HG03060 (cell line): ENCODE results near the gene HCN3.
"Not testable (repeated sequence)": the region's sequence is repeated elsewhere in the genome, so short reads cannot be mapped to it uniquely, and the experiment has no call there.

Experiments
- ATAC-seq: cut with Tn5 transposase; IDR thresholded peaks from one replicate; pipeline ENCODE4 v1.9.1; 2021; ENCODE audit warnings: low read depth, moderate number of reproducible peaks; ENCODE audit not compliant: unreplicated experiment

HCN3 gene

GRCh38 chr1:155279268-155279667 lies 2.0 kb downstream of the HCN3 start:
- no peak for ATAC-seq

GRCh38 chr1:155282488-155283091 lies 5.3 kb downstream of the HCN3 start:
- ATAC-seq, result no peak

DNA sequence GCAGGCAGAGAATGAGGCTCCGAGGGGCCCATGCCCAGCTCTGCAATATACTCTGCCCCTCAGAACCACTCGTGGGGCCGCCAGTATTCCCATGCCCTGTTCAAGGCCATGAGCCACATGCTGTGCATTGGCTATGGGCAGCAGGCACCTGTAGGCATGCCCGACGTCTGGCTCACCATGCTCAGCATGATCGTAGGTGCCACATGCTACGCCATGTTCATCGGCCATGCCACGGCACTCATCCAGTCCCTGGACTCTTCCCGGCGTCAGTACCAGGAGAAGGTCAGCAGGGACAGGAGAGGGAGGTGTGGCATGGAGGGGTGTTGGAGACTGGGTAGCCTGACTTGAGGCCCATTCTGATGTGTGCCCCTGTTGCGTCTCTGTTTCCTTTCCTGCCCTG lies 7.2 kb downstream of the HCN3 start:
- ATAC-seq, result no peak

GRCh38 chr1:155285063-155285462 lies 7.8 kb downstream of the HCN3 start:
- no peak for ATAC-seq

- no peak for ATAC-seq
Observed at GRCh38 chr1:155285631-155286044, 8.4 kb downstream of the HCN3 start.

- ATAC-seq, result no peak
Observed at GRCh38 chr1:155286544-155286943, 9.3 kb downstream of the HCN3 start.

- no peak for ATAC-seq
Observed at GRCh38 chr1:155287987-155288543, 10.8 kb downstream of the HCN3 start.

DNA sequence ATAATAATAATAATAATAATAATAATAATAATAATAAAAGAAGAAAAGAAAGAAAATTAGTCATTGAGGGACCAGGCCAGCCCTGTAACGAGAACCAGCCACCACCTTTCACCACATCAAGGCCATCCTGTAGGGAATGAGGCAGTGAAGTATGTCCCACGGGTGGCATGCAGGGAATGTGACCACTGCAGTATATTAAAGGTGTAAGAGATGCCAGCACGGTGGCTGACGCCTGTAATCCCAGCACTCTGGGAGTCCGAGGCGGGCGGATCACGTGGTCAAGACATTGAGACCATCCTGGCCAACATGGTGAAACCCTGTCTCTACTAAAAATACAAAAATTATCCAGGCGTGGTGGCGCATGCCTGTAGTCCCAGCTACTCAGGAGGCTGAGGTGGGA lies 13.7 kb downstream of the HCN3 start:
- ATAC-seq, result not testable (repeated sequence)

- ATAC-seq, result no peak
Observed at GRCh38 chr1:155293086-155293749, 16.0 kb downstream of the HCN3 start.

DNA sequence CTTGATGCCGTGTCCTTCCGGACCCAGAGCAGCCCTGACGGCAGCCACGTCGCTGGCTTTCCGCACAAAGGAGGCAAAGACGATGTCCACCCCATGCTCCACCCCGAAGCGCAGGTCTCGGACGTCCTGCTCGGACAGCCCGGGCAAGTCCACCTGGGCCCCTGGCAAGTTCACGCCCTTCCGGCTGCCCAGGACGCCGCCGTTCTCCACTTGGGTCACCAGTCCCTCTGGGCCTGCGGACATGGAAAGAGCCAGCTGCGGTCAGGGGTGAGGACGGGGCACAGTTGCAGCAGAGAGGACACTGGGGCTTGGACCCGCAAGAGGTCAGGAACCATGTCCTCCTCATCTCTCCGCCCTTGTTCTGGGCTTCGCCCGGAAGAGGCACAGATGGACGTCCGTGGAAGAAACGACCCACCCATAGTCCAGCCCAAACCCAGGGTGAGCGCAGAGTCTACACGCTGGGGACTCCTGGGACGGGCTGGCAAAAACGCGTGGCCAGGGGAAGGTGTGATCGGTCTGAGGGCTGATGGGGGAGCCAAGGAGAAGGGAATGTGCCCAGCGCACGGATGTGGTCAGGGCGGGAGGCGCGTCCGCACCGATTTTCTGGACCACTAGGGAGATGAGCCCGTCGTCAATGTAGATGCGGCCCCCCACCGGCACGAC lies 17.4 kb downstream of the HCN3 start:
- no peak for ATAC-seq

GRCh38 chr1:155295183-155295941 lies 18.1 kb downstream of the HCN3 start:
- no peak for ATAC-seq

GRCh38 chr1:155295942-155296267 lies 18.6 kb downstream of the HCN3 start:
- ATAC-seq, result no peak

- no peak for ATAC-seq
Observed at GRCh38 chr1:155296661-155297060, 19.4 kb downstream of the HCN3 start.

DNA sequence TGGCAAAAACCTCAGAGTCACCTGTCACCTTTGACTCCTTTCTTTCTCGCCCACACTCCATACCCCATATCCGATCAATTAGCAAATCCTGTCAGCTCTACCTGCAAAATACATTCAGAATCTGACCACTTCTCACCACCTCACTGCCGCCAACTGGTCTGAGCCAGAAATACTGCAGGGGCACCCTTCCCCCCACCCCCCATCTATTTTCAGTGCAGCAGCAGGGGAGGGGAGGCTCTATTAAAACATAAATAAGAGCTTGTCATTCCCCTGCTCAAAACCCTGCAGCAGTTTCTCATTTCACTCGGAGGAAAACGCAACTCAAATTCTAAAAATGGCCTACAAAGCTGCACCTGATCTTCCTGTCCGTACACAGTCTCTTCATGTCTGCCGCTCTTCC lies 20.1 kb downstream of the HCN3 start:
- ATAC-seq, result no peak

DNA sequence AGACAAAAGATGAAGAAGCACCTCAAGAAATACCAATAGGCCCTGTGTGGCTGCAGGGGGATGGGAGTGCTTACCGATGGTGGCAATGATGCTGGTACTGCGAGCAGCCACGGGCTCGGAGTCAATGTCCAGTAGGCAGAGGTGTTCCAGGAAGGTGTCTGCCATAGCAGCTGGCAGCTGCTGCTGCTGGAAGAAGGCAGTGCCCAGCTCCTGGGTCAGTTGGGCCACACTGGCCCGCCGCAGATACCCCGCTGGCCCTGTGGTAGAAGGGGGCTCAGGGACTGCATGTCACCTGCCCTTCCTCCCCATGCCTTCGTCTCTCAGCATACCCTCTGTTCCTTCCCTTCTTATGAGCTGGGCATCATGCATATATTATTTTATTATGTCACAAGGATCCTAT lies 22.8 kb downstream of the HCN3 start:
- ATAC-seq, result no peak

DNA sequence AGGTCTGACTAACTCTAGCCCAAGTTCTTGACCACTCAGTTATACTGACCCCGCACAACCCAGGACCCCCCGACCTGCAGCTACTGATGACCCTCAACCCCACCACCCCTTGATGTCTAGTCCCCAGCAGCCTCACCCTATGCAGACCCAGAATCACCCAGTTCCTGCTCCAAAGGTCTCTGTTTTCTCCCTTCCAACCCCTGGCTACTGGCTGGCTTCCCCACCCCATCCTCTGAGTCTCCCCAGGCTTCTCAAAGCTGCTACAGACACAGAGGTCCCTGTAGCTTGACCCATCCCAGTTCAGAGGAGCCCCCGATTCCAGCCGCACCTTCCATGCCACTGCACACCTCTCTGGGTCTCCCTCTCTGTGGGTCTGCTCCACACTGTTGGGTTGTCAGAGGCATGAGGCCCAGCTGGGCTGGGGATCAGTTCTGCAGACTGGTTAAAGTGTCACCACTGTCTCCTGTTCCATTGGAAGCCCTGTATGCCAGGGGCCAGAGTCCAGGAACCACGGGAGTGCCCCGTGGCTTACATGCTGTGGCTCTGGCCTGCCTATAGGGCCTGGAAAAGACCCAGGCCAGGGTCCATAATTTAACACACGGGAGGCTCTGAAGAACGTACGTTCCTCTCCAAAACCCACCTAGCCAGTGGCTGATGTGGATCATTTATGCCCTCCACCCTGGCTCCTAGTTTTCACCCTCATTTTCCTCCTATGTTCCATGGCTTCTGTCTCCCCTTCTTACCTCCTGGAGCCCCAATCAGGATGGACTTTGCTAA lies 23.5 kb downstream of the HCN3 start:
- ATAC-seq, result no peak

DNA sequence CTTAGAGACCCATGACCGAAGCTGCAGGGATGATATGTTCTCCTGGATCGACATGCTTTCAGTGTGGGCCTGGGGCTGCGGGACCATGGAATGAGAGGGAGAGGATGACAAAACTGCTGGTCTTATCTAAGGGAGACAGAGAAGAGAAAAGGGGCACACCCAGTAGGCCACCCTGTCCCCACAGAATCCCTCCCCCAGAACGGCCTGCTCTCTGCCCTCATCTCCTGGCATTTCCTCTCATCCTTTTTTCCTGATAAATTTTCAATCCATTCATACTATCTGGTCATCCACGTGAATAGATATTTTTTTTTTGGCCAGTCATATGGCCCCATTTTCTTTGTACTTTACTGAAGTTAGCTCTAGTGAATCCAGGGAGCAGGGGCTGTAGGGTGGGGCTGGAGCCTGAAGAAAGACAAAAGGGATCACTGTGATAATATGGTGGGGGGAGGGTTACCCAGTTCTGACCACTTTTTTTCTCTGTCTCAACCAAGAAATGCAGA lies 24.1 kb downstream of the HCN3 start, which contains the start of gene PKLR:
Gene PKLR (minus strand): TSS at position 97 of the 500 bp plus-strand sequence. CDS start 43 bp downstream, at position 54.
- no peak for ATAC-seq

- no peak for ATAC-seq
Observed at GRCh38 chr1:155304558-155305063, 27.3 kb downstream of the HCN3 start.

DNA sequence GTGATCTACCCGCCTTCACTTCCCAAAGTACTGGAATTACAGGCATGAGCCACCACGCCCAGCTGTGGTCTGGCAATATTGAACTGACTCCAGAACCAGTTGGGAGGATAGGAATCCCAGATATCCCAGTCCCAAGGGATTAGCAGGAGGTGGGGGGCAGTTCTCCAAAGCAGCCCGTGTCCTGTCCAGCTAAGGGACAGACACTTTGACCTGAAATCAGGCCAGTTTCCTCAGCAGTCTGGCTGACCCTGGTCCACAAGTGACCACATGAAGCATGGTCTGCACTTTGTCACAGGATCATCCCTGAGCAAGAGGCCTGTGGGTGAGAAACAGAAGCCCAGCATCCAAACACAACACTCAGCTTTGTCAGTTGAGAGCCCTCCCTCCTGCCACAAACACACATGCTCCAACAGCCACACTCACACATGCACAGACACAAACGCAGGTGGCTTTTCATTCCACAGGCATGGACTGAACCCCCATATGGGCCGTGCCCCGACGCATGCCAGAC lies 28.7 kb downstream of the HCN3 start:
- ATAC-seq, result no peak
